GM21619 (cell line): ENCODE results near the gene SAP130.
A peak's percentile ranks its signal among the peaks of the same experiment; 100 is the strongest.

Experiments used
- ATAC-seq: cut with Tn5 transposase; IDR thresholded peaks from one replicate; pipeline ENCODE4 v1.9.1; 2021; ENCODE audit not compliant: unreplicated experiment

Gene SAP130

DNA sequence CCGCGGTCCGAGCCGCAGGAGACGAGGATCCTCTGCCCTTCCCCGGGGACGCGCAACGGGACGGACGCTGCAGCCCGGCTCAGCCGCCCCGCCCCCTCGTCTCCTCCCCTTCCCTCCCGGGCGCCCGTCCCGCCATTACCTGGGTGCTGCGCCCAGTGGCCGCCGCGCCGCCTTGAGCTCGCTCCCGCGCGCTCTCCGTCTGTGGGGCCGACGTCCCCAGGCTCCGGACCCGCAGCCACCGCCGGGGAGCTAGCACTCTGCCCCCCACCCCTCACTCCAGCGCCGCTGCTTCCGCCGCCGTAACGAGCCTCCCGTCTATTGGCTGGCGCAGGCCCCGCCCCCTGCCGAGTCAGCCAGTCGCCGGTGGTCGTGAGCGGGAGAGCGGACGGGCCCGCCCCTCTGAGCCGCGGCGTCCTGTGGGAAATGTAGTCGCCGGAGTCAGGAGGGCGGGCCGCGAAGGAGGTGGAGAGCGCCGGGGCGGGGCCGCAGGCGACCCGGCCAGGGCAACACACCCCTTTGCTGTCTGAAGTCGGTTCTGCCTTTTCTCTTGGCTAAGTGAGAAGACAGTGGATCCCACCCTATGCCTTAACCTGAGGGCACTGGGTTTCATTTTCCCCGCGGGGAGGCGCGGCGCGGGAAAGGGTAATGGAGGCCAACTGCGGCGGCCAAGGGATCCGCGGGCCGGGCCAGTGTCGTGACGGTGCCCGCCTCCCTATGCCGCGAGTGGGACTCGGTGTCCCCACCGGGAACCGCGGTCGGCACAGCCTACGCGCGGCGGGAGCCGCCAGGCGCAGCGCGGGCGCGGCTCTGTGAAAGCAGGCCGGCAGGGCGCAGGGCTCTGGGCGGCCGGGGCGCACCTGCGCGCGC, at the start of gene SAP130:
SAP130 (minus strand) TSS at position 259 of the 867 bp plus-strand sequence. CDS start 1,767 bp downstream, outside the sequence.
- ATAC-seq, result peak; percentile 67

- no peak for ATAC-seq
Observed at GRCh38 chr2:128076461-128077106, 48.7 kb upstream of the SAP130 start.

- ATAC-seq, result no peak
Observed at GRCh38 chr2:128073278-128073677, 45.4 kb upstream of the SAP130 start.

DNA sequence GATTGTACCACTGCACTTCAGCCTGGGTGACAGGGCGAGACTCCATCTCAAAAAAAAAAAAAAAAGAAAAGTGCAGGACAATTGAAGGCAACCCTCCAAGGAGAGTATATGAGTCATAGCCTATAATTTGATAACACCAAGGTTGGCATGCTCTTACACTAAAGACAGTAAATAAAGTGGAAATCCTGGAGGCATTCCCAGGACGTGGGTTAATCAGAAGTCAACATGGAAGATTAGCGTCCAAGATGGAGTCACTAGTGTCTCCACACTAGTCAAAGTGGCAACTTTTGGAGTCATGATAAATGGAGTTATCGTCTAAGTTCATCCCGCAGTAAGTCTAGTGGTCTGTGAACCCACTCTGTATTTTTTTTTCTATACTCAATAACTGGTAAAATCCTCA, 41.9 kb upstream of the SAP130 start:
- no peak for ATAC-seq

GRCh38 chr2:128064353-128064752, 36.5 kb upstream of the SAP130 start:
- no peak for ATAC-seq

DNA sequence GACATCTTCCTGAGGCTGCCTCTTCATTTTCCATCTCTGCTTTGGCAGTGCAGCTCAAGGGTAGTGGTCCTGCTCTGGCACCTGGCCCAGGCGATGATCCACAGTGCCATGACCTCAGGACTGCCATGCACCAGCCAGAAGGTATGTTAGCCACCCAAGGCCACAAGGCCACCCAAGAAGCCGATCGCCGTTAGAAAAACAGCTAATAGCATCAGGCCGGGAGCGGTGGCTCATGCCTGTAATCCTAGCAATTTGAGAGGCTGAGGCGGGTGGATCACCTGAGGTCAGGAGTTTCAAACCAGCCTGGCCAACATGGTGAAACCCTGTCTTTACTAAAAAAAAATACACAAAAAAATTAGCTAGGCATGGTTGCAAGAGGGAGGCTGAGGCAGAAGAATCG, 34.7 kb upstream of the SAP130 start:
- ATAC-seq, result no peak

DNA sequence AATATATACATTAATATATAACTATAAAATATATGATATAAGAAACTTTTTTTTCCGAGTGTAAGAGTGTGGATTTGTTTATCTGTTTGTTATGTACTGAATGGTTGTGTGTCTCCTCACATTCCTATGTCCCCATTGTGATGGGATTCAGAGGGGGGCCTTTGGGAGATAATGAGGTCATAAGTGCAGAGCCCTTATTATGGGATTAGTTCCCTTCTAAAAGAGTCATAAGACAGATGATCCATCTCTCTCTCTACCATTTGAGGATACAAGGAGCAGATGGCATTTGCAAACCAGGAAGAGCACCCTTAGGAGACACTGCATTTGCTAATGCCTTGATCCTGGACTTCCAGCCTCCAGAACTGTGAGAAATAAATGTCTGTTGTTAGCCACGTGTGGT, 30.3 kb upstream of the SAP130 start:
- ATAC-seq, result no peak

- no peak for ATAC-seq
Observed at GRCh38 chr2:128057334-128057733, 29.5 kb upstream of the SAP130 start.

GRCh38 chr2:128054104-128054885, 26.4 kb upstream of the SAP130 start:
- no peak for ATAC-seq

DNA sequence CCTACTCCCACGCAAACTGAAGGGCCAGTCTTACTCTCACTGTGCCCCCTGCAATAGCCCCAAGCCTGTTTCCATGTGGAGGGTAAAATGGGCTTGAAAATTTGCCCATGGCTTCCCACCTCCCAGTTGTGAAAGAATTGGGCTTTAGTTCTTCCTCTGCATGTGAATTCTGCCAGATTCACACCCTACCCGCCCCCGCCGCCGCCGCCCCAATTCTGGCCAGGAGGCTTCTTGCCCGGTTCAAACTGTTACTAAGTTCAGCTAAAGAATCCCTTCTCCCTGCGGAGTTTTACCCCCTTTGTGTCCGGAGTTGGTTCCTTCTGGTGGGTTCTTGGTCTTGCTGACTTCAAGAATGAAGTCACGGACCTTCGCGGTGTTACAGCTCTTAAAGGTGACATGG, 25.5 kb upstream of the SAP130 start:
- no peak for ATAC-seq

GRCh38 chr2:128043041-128043440, 15.2 kb upstream of the SAP130 start:
- no peak for ATAC-seq

DNA sequence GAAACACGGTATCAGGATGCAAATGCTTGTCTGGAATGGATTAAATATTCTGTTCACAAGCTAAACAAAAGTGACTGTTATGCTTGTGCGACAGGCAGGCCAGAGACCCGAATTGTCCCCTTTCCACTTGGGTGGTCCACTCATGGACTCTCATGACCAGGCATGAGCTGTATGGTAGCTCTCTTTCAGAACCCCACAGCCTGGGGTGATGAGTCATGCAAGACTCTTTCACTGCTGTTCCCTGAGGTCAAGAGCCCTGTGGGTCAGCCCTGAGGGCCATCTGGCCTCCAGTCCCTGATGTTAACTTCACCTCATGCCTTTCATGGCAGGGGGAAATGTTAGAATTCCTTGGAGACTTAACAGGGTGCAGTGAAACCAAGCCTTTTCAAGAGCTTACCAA, 13.7 kb upstream of the SAP130 start:
- ATAC-seq, result no peak

GRCh38 chr2:128040166-128040771, 12.4 kb upstream of the SAP130 start:
- no peak for ATAC-seq

DNA sequence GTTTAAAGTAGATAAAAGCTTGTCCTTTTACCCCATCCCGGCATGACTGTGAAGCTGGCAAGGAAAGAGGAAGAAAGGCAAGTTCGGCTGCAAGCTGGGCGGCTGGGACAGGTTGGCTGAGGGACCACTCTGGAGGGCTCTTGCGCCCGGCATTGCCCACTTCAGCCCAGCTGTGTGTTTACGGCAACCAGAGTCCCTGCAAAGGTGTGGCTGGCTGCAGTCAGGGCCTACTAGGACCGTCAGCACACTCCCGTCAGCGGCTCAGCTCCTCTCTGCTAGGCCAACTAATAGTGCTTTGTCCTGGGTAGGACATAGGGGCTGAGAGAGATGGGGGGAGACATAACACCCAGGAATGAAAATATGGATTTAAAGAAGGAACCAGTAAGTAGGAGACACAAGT, 11.7 kb upstream of the SAP130 start:
- ATAC-seq, result no peak

DNA sequence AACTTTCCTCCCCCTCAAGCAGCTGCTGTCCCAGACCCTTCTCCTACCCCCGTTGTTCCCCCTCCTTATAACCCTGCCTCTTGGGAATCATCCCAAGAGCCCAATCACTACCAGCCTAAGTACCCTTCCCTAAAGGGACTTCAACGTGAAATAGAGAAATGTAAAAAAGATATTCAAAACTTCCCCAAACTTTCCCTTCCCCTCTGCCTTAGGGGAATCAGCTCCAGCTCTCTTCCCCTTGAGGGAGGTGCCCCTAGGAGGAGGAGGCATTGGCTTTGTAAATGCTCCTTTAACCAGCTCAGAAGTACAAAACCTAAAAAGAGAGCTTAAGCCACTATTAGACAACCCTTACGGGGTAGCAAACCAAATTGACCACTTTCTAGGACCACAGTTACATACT, 10.6 kb upstream of the SAP130 start:
- no peak for ATAC-seq

DNA sequence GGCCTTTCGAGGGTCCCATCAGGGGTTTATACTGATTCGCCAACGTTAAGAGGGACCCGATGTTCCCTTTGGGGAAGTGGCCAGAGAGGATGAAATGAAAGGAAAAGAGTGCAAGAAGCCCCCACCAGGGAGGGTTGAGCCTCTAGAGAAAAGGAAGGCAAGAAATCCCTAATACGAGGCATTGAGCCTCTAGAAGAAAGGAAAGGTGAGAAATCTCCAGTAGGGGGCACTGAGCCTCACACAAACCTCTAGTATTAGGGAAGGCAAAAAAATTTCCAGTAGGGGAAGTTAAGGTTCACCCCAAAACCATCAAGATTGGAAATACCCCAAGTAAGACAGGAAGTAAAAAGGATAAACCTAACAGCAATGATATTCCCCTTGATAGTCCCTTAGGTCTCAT, 9.8 kb upstream of the SAP130 start:
- ATAC-seq, result no peak

DNA sequence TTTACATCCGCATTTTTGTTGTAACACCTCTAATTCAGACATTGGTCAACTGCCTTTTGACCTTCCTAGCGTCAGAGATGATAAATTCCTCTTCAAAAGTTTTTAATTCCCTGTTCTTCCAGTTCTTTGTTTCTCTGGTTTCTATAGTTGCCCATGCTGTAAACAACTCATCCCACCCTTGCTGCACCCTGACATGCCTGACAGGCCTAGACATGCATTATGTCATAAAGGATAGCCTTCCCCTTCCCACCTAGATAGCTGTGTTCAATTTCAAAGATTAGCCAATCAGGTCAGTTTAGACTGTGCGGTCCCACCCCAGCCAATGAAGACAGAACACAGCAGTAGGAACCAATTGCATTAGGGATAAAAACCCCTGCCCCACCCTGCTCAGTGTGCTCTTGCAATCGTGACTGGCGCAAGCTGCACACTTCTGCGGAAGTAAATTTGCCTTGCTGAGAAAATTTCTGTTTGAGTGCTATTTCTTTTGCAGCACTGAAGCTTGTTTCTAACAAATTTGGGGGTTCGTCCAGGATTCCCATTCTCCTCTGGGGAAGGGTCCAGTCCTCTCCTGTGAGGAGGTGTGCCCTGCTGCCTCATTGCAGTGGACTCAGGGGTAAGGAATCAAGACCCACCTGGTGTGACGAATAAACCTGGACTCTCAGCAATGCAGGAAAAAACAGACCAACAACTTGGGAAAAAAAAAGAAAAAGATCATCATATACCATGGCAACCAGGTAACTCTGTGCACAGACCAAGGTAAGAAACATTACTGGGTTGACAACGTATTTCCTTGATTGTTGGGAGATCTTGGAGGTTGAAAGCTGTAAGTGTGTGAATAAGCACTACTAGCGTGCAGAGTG, 9.1 kb upstream of the SAP130 start:
- ATAC-seq, result no peak

DNA sequence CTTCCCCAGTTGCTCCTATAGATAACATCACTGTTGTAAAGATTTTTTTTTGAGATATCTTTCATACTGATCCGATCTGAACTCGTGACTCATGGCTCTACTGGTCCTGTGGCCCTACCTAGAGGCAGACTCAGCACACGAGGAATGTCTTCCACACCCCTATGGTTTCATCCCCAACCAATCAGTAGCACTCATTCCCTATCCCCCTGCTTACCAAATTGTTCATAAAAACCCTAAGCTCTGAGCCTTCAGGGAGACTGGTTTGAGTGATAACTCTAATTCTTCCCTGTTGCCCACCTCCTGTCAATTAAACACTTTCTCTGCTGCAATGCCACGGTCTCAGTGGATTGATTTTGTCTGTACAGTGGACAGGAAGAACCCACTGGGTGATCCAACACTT, 4.2 kb upstream of the SAP130 start:
- no peak for ATAC-seq

DNA sequence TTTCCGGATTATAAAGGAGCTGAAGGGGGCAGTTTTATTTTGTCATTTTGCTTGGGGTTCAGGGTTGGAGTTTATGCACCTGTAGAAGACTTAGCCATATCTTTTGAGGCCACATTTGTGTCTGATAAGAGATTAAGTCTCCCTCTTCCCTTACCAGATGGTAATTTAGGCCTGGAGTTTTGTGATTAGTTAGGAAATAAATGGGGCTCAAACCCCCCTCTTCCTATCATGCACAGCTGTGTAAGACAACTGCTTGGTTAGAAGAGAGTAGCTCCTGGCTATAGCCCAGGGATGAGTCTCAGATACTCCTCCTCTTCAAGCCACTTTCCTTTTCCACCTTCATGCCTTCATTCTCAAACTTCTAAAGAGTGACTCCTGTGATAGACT, 802 bp upstream of the SAP130 start:
- no peak for ATAC-seq

GRCh38 chr2:128027278-128027800, 520 bp downstream of the SAP130 start:
- peak; percentile 81 for ATAC-seq
